ENCODE results near the gene C2orf72. TPM values are rescaled to one million over a fixed set of nuclear protein-coding genes. Genes with fewer than 3 reads are reported as not detected.

The C2orf72 gene
- total and polyA plus RNA-seq, 10 of the 15 experiments (the other 5 are each of a cell fraction or from before 2014, with no cell fraction given), result under 0.01 to 0.29 (median 0.10) TPM; not detected in 6

DNA sequence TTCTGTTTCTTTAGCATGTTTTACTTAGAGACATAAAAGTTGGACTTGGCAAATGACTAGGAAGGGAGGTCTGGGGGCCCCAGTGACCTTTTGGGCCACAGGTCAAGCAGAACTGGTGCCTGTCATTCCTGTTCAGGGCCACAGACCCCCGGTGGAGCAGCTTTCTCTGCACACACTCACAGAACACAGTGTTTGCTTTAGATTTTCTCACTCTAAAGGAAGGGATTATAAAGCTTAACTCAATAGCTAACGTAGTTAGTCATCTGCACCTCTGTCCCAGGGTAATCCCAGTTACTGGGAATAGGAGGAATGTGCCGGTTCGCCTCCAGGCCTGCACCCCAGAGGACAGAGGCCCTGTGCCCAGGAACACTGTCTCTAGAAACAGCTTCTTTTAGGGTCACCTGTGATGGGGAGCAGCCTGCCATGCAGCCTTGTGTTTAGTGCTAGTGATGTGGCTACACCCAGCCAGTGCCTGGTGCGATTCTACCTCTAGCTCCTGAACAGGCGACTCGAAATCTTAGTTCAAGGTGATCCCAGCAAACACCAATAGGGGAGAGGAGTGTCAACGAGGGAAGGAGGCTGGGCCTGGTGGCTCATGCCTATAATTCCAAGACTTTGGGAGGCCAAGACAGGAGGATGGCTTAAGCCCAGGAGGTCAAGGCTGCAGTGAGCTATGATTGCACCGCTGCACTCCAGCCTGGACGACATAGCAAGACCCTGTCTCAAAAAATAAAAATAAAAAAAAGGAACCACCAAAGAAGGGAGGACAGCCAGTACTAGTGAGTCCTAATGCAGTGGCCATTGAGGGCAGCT lies 29.8 kb upstream of the C2orf72 start (continued):
- TF ChIP-seq SUPT20H (IDR thresholded peaks at IDR 0.05; ENCODE audit: borderline replicate concordance, control insufficient read depth, low read depth, low read length), result no peak
- TF ChIP-seq NFIC (IDR thresholded peaks at IDR 0.05; ENCODE audit: low read depth, low read length), result no peak
- no peak for TF ChIP-seq FOXM1 (IDR thresholded peaks at IDR 0.05; ENCODE audit: low read depth, low read length)
- no peak for TF ChIP-seq SIX5 (IDR thresholded peaks at IDR 0.05; ENCODE audit: low read depth, low read length, severe bottlenecking)
- no peak for TF ChIP-seq IKZF2 (IDR thresholded peaks at IDR 0.05)
- no peak for TF ChIP-seq KAT2A (conservative IDR thresholded peaks at IDR 0.05; ENCODE audit: control insufficient read depth, low read depth, low read length)
- no peak for TF ChIP-seq ETV6 (conservative IDR thresholded peaks at IDR 0.05 in 1 of 2, IDR thresholded peaks at IDR 0.05 in 1 of 2; ENCODE audit: borderline replicate concordance in 1 of 2, low read depth in 1 of 2)

DNA sequence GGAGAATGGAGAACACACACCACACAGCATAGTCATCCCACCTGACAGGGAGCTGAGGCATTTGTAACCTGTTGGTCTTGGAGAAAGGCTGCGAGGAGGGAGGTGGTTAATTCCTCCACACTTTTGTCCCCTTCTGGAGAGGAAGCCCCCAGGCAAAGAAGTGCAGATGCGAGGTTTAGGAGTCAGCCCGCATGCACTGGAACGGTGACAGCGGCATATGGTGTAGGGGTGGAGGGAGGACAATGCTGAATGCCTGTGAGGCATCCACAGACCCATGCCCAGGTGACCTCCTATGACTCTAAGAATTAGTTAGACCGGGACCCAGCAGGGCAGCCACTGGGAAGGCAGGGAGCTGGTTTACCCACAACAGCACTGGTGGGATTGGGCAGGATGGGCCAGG lies 29.2 kb upstream of the C2orf72 start:
- Histone ChIP-seq H3K4me3 (no peak overlapping the region), H3K4me1 (ENCODE audit: control insufficient read depth, insufficient read depth, low read length) (no peaks in the 10 kb centered on the region), H3K27ac (ENCODE audit: control insufficient read depth, insufficient read depth) (no peak overlapping the region), H4K20me1 (ENCODE audit: control insufficient read depth, insufficient read depth) (no peaks in the 10 kb centered on the region), H3K9ac (ENCODE audit: control insufficient read depth, insufficient read depth, low read length) (no peak overlapping the region), H3K4me2 (ENCODE audit: control insufficient read depth, insufficient read depth) (no peak overlapping the region), H3K36me3 (ENCODE audit: control insufficient read depth in 2 of 2, insufficient read depth in 2 of 2, low read length in 1 of 2) (no peaks in the 10 kb centered on the region), H3K27me3 (replicated peaks in 1 of 2; ENCODE audit: control insufficient read depth in 2 of 2, insufficient read depth in 2 of 2, low read length in 1 of 2) (peaks cover 0 to 3% of the 10 kb centered on the region in 2 experiments; a peak in 2 of 4 replicates), H3K9me3 (replicated peaks; ENCODE audit: control insufficient read depth, insufficient read depth, low read length) (no peaks in the 10 kb centered on the region; the same call in 2 of the 3 replicates), H3K79me2 (ENCODE audit: control insufficient read depth, insufficient read depth, low read length) (no peaks in the 10 kb centered on the region), H2AFZ (ENCODE audit: control insufficient read depth, low read depth, low read length) (no peak overlapping the region)
- ChIA-PET POLR2A (no interaction called here), CTCF (interaction anchor here (0.7 to 1.4 kb wide), 4 partner anchors 21 to 184 kb away, joined by 3 to 4 read pairs (median 3); no protein-coding TSS in a partner anchor), RAD21 (ENCODE audit: unreplicated experiment) (no interaction called here), SMC1A (ENCODE audit: uncharacterized antibody, unreplicated experiment) (interaction anchor here (1.6 kb wide), 1 partner anchor 14 kb away, joined by 3 read pairs; no protein-coding TSS in a partner anchor)
- intact Hi-C loops (cut with micrococcal nuclease; ENCODE audit: unreplicated experiment), result no loop called here
- DNase-seq (ENCODE audit: low read depth, low spot score) (no peak), FAIRE-seq (no peak), ATAC-seq (no peak)
- 29% methylated on average over 6 of the region's 6 CpGs for WGBS (ENCODE audit: insufficient coverage, insufficient replicate concordance, low lambda C conversion rate, missing lambda C conversion rate)
- TF ChIP-seq LARP7 (IDR thresholded peaks at IDR 0.05), result no peak
- TF ChIP-seq EZH2 (IDR thresholded peaks at IDR 0.05; ENCODE audit: borderline replicate concordance, control insufficient read depth, low read depth, low read length), result no peak
- no peak for TF ChIP-seq NR2C1 (IDR thresholded peaks at IDR 0.05)
- TF ChIP-seq, protein P1, sequence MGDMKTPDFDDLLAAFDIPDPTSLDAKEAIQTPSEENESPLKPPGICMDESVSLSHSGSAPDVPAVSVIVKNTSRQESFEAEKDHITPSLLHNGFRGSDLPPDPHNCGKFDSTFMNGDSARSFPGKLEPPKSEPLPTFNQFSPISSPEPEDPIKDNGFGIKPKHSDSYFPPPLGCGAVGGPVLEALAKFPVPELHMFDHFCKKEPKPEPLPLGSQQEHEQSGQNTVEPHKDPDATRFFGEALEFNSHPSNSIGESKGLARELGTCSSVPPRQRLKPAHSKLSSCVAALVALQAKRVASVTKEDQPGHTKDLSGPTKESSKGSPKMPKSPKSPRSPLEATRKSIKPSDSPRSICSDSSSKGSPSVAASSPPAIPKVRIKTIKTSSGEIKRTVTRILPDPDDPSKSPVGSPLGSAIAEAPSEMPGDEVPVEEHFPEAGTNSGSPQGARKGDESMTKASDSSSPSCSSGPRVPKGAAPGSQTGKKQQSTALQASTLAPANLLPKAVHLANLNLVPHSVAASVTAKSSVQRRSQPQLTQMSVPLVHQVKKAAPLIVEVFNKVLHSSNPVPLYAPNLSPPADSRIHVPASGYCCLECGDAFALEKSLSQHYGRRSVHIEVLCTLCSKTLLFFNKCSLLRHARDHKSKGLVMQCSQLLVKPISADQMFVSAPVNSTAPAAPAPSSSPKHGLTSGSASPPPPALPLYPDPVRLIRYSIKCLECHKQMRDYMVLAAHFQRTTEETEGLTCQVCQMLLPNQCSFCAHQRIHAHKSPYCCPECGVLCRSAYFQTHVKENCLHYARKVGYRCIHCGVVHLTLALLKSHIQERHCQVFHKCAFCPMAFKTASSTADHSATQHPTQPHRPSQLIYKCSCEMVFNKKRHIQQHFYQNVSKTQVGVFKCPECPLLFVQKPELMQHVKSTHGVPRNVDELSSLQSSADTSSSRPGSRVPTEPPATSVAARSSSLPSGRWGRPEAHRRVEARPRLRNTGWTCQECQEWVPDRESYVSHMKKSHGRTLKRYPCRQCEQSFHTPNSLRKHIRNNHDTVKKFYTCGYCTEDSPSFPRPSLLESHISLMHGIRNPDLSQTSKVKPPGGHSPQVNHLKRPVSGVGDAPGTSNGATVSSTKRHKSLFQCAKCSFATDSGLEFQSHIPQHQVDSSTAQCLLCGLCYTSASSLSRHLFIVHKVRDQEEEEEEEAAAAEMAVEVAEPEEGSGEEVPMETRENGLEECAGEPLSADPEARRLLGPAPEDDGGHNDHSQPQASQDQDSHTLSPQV (IDR thresholded peaks at IDR 0.05), result no peak
- TF ChIP-seq CEBPB (IDR thresholded peaks at IDR 0.05; ENCODE audit: borderline replicate concordance in 1 of 2, low read depth in 2 of 2, low read length in 2 of 2), result no peak
- no peak for TF ChIP-seq SIX5 (IDR thresholded peaks at IDR 0.05; ENCODE audit: low read depth, low read length, severe bottlenecking)
- TF ChIP-seq, protein P2, sequence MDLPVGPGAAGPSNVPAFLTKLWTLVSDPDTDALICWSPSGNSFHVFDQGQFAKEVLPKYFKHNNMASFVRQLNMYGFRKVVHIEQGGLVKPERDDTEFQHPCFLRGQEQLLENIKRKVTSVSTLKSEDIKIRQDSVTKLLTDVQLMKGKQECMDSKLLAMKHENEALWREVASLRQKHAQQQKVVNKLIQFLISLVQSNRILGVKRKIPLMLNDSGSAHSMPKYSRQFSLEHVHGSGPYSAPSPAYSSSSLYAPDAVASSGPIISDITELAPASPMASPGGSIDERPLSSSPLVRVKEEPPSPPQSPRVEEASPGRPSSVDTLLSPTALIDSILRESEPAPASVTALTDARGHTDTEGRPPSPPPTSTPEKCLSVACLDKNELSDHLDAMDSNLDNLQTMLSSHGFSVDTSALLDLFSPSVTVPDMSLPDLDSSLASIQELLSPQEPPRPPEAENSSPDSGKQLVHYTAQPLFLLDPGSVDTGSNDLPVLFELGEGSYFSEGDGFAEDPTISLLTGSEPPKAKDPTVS (IDR thresholded peaks at IDR 0.05; ENCODE audit: low read depth, low read length), result no peak
- BruUV-seq (replicated peaks), result no TSS peak
- in situ Hi-C loops (cut with MboI), result no loop called here

All from GM12878 (cell line).